ENCODE measurements around the gene DGKD.

- TF ChIP-seq TAF1 (IDR thresholded peaks at IDR 0.05; ENCODE audit: low read depth, low read length) (no peak), POLR2AphosphoS5 (IDR thresholded peaks at IDR 0.05; ENCODE audit: low read depth, low read length) (no peak), POLR2A (IDR thresholded peaks at IDR 0.05; ENCODE audit: low read depth, low read length) (no peak), POU2F2 (IDR thresholded peaks at IDR 0.05; ENCODE audit: low read depth, low read length) (no peak), SPI1 (IDR thresholded peaks at IDR 0.05; ENCODE audit: low read depth, low read length) (peak; percentile 42; the same call in 1 of the 2 replicates)
These were observed 54.3 kb downstream of the DGKD start for GRCh38 chr2:233408366-233409285.

Measured in GM12891 (cell line).